HG03571 (cell line): ENCODE results near the gene TPSG1.
"Not testable (repeated sequence)": the region's sequence is repeated elsewhere in the genome, so short reads cannot be mapped to it uniquely, and the experiment has no call there.

ENCODE experiments used
- ATAC-seq: cut with Tn5 transposase; IDR thresholded peaks from one replicate; pipeline ENCODE4 v1.9.1; 2021; ENCODE audit not compliant: unreplicated experiment

The TPSG1 gene

GRCh38 chr16:1198194-1198593, 26.9 kb downstream of the TPSG1 start:
- ATAC-seq, result no peak

- no peak for ATAC-seq
These were observed 27.7 kb downstream of the TPSG1 start for GRCh38 chr16:1197237-1197866.

- ATAC-seq, result no peak
These were observed 28.6 kb downstream of the TPSG1 start for GRCh38 chr16:1196494-1196893.

- ATAC-seq, result no peak
These were observed 29.7 kb downstream of the TPSG1 start for GRCh38 chr16:1195393-1195666.

GRCh38 chr16:1194665-1195392, 30.2 kb downstream of the TPSG1 start:
- no peak for ATAC-seq

GRCh38 chr16:1193825-1194581, 31.1 kb downstream of the TPSG1 start:
- ATAC-seq, result no peak

- ATAC-seq, result no peak
These were observed 31.8 kb downstream of the TPSG1 start for GRCh38 chr16:1193143-1193824.

GRCh38 chr16:1192384-1193073, 32.5 kb downstream of the TPSG1 start:
- no peak for ATAC-seq

- ATAC-seq, result not testable (repeated sequence)
These were observed 34.3 kb downstream of the TPSG1 start for GRCh38 chr16:1190789-1191188.

- ATAC-seq, result no peak
These were observed 35.6 kb downstream of the TPSG1 start for GRCh38 chr16:1189455-1189854.

- ATAC-seq, result no peak
These were observed 36.5 kb downstream of the TPSG1 start for GRCh38 chr16:1188432-1189189.

- ATAC-seq, result not testable (repeated sequence)
These were observed 39.4 kb downstream of the TPSG1 start for GRCh38 chr16:1185460-1186207.

GRCh38 chr16:1184980-1185379, 40.1 kb downstream of the TPSG1 start:
- ATAC-seq, result no peak

GRCh38 chr16:1184156-1184868, 40.8 kb downstream of the TPSG1 start:
- no peak for ATAC-seq

GRCh38 chr16:1182950-1183907, 41.8 kb downstream of the TPSG1 start:
- ATAC-seq, result no peak

- ATAC-seq, result no peak
These were observed 42.8 kb downstream of the TPSG1 start for GRCh38 chr16:1182316-1182671.

- ATAC-seq, result no peak
These were observed 43.4 kb downstream of the TPSG1 start for GRCh38 chr16:1181404-1182315.
